IPS-20b (cell line): Measurements from ENCODE around the gene FOXN3.

ENCODE experiments used
- H3K27ac ChIP-seq: one replicate; pipeline ENCODE4 v1.5.1; 2013; ENCODE audit warnings: low read length
- H3K27me3 ChIP-seq: 2 replicates; pipeline ENCODE4 v1.6.1; 2013; ENCODE audit warnings: mild to moderate bottlenecking, low read length, inconsistent platforms; ENCODE audit not compliant: insufficient read depth
- H3K36me3 ChIP-seq: 2 replicates; pipeline ENCODE4 v1.6.1; 2013; ENCODE audit warnings: low read depth, mild to moderate bottlenecking, inconsistent platforms, low read length, moderate library complexity; ENCODE audit not compliant: insufficient read depth
- H3K4me1 ChIP-seq: 2 replicates; pipeline ENCODE4 v1.6.1; 2013; ENCODE audit warnings: mild to moderate bottlenecking, control low read depth, inconsistent platforms, low read length, moderate library complexity; ENCODE audit not compliant: insufficient read depth
- H3K4me3 ChIP-seq: 2 replicates; pipeline ENCODE4 v1.5.1; 2013; ENCODE audit warnings: mild to moderate bottlenecking, low read length, inconsistent platforms
- H3K9ac ChIP-seq: 2 replicates; pipeline ENCODE4 v1.6.1; 2013; ENCODE audit warnings: low read depth, mild to moderate bottlenecking, inconsistent platforms, low read length, moderate library complexity
- H3K9me3 ChIP-seq: 2 replicates; pipeline ENCODE4 v1.6.1; 2013; ENCODE audit warnings: mild to moderate bottlenecking, low read depth, low read length, inconsistent platforms; ENCODE audit not compliant: insufficient read depth

FOXN3 gene

GRCh38 chr14:89429199-89430181 lies 12.5 kb upstream of the FOXN3 start:
- H3K27me3 ChIP-seq: no peaks in the 10 kb centered on the region
- H3K27ac ChIP-seq: peak overlapping the region; percentile 6
- H3K9ac ChIP-seq: peak overlapping the region; percentile 4; the same call in 1 of the 2 replicates
- no peaks in the 10 kb centered on the region for H3K9me3 ChIP-seq
- peaks cover 28% of the 10 kb centered on the region for H3K4me1 ChIP-seq
- H3K4me3 ChIP-seq: no peak overlapping the region
- no peaks in the 10 kb centered on the region for H3K36me3 ChIP-seq

GRCh38 chr14:89428546-89429198 lies 11.6 kb upstream of the FOXN3 start:
- no peaks in the 10 kb centered on the region for H3K36me3 ChIP-seq
- H3K27me3 ChIP-seq: no peaks in the 10 kb centered on the region
- peak overlapping the region; percentile 4; the same call in 1 of the 2 replicates for H3K9ac ChIP-seq
- no peaks in the 10 kb centered on the region for H3K9me3 ChIP-seq
- H3K4me3 ChIP-seq: no peak overlapping the region
- peak overlapping the region; percentile 6 for H3K27ac ChIP-seq
- H3K4me1 ChIP-seq: peaks cover 36% of the 10 kb centered on the region

DNA sequence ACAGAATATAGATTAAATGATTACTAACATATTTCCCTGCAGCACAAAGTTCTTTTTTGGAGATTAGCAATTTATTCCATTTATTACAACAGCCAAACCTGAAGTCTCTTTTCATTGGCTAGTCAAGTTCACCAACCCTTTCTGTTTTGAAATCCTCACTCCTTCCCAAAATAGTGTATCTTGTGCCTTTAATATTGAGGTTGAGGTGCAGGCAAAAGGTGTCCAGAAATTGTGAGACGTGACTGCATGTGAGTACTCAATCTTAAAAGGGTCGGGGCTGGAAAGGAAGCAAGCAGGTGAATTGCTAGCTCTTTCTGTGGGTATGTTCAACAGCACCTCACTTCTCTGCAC lies 11.1 kb upstream of the FOXN3 start:
- H3K27ac ChIP-seq: no peak overlapping the region
- peaks cover 39% of the 10 kb centered on the region for H3K4me1 ChIP-seq
- no peak overlapping the region for H3K9ac ChIP-seq

DNA sequence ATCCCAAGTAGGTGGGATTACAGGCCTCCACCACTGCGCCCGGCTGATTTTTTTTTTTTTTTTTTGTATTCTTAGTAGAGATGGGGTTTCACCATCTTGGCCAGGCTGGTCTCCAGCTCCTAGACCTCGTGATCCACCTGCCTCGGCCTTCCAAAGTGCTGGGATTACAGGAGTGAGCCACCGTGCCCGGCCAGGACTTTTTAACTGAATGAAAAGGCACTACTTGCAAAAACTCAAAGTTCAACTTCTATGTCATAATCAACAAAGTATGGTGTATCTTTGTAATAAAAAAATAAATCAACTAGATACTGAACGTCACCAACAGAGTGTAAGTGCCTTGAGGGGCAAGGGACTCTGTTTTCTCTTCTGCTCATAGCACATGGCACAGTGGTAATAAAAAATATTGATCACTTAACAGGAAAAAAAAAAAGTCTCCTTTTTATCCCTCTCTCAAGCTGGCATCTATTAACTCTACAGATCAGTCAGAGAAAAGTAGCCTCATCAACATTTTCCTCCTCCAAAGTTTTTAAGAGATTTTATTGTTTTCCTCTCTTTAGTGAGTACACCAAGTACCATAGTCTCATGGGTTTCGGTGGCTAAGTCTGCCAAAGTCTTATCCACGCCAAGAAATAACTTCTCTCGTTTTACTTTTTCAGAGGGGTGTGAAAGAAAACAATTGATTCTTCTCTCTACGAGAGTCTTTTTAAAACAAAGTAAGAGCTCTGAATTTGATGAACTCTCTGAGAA lies 10.6 kb upstream of the FOXN3 start:
- Histone ChIP-seq H3K9me3 (no peaks in the 10 kb centered on the region), H3K27ac (no peak overlapping the region), H3K4me3 (no peak overlapping the region), H3K36me3 (no peaks in the 10 kb centered on the region), H3K9ac (no peak overlapping the region), H3K4me1 (peaks cover 41% of the 10 kb centered on the region), H3K27me3 (no peaks in the 10 kb centered on the region)

More for the DNA sequence above, 11.1 kb upstream of the FOXN3 start:
- Histone ChIP-seq H3K36me3 (no peaks in the 10 kb centered on the region), H3K27me3 (no peaks in the 10 kb centered on the region), H3K4me3 (no peak overlapping the region), H3K9me3 (no peaks in the 10 kb centered on the region)

DNA sequence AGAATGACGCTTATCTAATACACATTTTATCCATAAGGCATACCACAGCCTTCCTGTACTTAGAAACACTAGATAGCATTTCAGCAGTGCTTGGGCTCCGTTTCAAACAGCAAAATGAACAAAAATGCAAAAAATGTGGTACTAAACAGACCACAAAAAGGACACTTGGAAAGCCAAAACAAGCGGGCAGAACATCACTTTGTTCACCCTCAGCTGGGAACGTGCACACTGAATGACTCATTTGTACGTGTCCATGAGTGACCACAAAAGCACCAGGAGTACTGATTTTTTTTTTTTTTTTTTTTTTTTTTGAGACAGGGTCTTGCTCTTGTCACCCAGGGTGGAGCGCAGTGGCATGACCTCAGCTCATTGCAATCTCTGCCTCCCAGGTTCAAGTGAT lies 8.9 kb upstream of the FOXN3 start:
- Histone ChIP-seq H3K4me1 (peaks cover 34% of the 10 kb centered on the region), H3K27ac (no peak overlapping the region)

DNA sequence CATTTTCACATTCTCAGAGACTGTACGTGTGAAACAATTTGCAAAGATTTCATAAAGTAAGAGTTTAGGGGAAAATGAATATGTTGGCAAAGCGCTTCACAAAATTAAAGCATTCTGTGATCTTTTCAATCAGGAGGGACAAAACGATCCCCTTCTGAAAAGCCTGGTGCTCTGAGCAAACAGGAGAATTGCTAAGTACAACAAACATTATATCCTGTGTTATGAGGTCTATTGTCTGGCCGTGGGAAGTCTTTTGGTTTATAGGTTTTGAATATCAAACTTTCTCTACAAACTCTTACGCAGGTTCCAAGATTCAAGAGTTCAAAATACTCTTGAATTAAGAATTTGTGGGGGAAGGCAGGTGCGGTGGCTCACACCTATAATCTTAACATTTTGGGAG lies 7.2 kb upstream of the FOXN3 start:
- H3K27me3 ChIP-seq: no peaks in the 10 kb centered on the region
- H3K9me3 ChIP-seq: no peaks in the 10 kb centered on the region
- no peak overlapping the region for H3K4me3 ChIP-seq
- peak overlapping the region; percentile 5; the same call in 1 of the 2 replicates for H3K9ac ChIP-seq
- peaks cover 5% of the 10 kb centered on the region for H3K36me3 ChIP-seq
- peaks cover 20% of the 10 kb centered on the region for H3K4me1 ChIP-seq
- no peak overlapping the region for H3K27ac ChIP-seq

More for the DNA sequence above, 8.9 kb upstream of the FOXN3 start:
- Histone ChIP-seq H3K36me3 (no peaks in the 10 kb centered on the region), H3K9ac (no peak overlapping the region), H3K4me3 (no peak overlapping the region), H3K27me3 (no peaks in the 10 kb centered on the region), H3K9me3 (no peaks in the 10 kb centered on the region)

DNA sequence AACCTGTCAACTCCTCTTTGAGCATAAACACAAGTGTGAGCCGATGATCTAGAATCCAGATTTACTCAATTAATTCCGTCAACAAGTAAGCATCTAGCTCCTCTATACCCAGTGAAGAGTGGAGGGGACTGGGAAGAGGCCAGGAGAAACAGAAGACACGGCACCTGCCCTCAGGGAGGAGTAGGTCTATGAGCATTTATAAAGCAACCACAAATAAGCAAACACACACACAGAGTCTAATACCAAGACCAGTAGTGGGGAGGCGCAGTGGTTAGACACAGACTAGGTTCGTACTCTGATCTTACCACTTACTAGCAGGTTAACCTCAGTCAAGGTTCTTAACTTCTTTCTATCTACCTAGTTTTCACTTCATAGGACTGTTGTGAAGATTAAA lies 5.9 kb upstream of the FOXN3 start:
- Histone ChIP-seq H3K9ac (no peak overlapping the region), H3K36me3 (peaks cover 9% of the 10 kb centered on the region), H3K9me3 (no peaks in the 10 kb centered on the region), H3K27ac (no peak overlapping the region), H3K27me3 (no peaks in the 10 kb centered on the region), H3K4me1 (peaks cover 21% of the 10 kb centered on the region), H3K4me3 (no peak overlapping the region)

DNA sequence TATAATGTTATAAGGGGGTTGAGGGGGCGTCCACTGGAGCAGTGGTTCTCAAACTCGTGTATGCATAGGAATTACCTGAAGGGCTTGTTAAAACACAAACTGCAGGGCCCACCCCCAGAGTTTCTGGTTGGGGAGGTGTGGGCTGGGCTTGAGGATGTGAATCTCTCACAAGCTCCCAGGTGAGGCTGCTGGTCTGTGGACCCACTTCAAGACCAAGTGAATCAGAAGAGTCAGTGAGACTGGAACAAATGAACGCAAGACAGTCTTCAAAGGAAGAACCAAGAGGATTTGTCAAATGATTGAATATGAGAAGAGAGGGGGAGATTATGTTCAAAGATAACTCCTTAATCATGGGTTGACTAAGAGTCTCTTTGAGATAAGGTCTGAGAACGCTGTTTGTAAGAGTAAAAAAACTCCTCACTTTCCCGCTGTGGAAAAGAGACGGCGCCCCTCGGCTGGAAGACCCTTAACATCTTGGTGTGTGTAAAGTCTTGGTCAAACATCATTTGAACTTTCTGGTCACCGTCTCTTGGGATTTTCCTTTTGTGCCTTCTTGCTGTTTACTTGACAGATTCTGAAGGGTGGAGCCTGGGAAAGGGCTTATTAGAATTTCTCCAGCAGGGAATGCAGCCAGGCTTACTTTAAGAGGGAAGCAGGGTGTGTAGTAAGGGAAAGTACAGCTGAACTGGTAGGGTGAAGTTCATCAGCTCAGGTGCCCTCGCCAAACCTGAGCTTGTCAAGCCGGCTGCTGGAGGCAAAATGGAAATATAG lies 5.3 kb upstream of the FOXN3 start:
- no peak overlapping the region for H3K27ac ChIP-seq
- H3K9ac ChIP-seq: no peak overlapping the region
- H3K4me3 ChIP-seq: no peak overlapping the region
- peaks cover 9% of the 10 kb centered on the region for H3K36me3 ChIP-seq
- peaks cover 22% of the 10 kb centered on the region for H3K4me1 ChIP-seq
- no peaks in the 10 kb centered on the region for H3K27me3 ChIP-seq
- no peaks in the 10 kb centered on the region for H3K9me3 ChIP-seq

DNA sequence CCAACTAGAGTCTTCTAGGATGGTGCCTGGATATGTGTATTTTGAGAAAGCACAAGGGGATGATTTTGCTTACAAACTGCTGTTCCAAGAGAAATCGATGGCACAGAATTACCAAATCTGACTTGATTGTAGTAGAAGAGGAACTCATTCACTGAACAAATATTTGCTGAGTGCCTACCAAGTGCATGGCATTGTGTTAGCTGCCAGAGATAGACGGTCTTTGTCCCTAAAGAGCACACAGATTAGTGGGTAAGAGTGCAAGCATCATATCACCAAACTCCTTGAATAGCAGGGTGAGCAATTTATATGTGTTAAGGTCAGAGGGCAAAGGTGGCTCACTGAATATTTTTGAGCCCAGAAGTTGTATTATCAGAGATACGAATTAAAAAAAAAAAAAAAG lies 3.5 kb upstream of the FOXN3 start:
- Histone ChIP-seq H3K36me3 (peaks cover 9% of the 10 kb centered on the region), H3K4me1 (peaks cover 23% of the 10 kb centered on the region), H3K27me3 (no peaks in the 10 kb centered on the region), H3K9ac (no peak overlapping the region), H3K4me3 (no peak overlapping the region), H3K9me3 (no peaks in the 10 kb centered on the region), H3K27ac (no peak overlapping the region)

GRCh38 chr14:89419973-89420482 lies 3.0 kb upstream of the FOXN3 start:
- Histone ChIP-seq H3K36me3 (peaks cover 11% of the 10 kb centered on the region), H3K4me1 (peaks cover 27% of the 10 kb centered on the region), H3K4me3 (no peak overlapping the region), H3K27me3 (no peaks in the 10 kb centered on the region), H3K27ac (no peak overlapping the region), H3K9me3 (no peaks in the 10 kb centered on the region), H3K9ac (no peak overlapping the region)

DNA sequence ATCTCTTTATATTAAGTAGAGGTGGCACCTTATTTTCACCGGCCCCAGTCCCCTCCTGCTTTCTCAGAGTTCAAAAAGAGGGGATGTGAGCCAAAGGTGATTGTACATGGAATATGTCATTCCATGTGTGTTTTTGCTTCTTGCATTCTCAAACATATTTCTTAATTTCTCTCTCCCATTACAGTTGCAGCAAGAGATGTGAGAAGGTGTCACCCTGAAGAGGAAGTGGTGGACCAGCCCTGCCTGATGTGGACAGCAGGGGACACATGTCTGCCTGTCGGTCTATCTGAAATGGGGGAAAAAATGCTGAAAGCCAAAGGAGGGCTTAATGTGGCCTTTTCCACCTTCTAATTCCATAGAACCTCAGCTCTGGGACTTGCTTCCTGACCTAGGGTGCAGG lies 1.9 kb upstream of the FOXN3 start:
- Histone ChIP-seq H3K9me3 (no peaks in the 10 kb centered on the region), H3K27ac (no peak overlapping the region), H3K9ac (no peak overlapping the region), H3K27me3 (no peaks in the 10 kb centered on the region), H3K4me3 (no peak overlapping the region), H3K4me1 (peaks cover 27% of the 10 kb centered on the region), H3K36me3 (peaks cover 21% of the 10 kb centered on the region)
